ENCODE measurements around the gene ELN.

GRCh38 chr7:74084722-74085578 is 57.0 kb downstream of the ELN start:
- TF ChIP-seq POLR2A (IDR thresholded peaks at IDR 0.05; ENCODE audit: low read depth, low read length) (no peak), SPI1 (IDR thresholded peaks at IDR 0.05; ENCODE audit: low read depth, low read length) (no peak), POLR2AphosphoS5 (IDR thresholded peaks at IDR 0.05; ENCODE audit: low read depth, low read length) (no peak), TAF1 (IDR thresholded peaks at IDR 0.05; ENCODE audit: low read depth, low read length) (no peak), PAX5 (IDR thresholded peaks at IDR 0.05; ENCODE audit: insufficient read depth, low read length, severe bottlenecking) (no peak)
